ENCODE data around the gene MSH2. TPM values are rescaled to one million over a fixed set of nuclear protein-coding genes. Genes with fewer than 3 reads are reported as not detected.

MSH2 gene
- total and polyA plus RNA-seq, 2 of the 13 experiments (the other 11 are each of a cell fraction or from before 2014, with no cell fraction given) = 19.9 to 76.3 TPM

DNA sequence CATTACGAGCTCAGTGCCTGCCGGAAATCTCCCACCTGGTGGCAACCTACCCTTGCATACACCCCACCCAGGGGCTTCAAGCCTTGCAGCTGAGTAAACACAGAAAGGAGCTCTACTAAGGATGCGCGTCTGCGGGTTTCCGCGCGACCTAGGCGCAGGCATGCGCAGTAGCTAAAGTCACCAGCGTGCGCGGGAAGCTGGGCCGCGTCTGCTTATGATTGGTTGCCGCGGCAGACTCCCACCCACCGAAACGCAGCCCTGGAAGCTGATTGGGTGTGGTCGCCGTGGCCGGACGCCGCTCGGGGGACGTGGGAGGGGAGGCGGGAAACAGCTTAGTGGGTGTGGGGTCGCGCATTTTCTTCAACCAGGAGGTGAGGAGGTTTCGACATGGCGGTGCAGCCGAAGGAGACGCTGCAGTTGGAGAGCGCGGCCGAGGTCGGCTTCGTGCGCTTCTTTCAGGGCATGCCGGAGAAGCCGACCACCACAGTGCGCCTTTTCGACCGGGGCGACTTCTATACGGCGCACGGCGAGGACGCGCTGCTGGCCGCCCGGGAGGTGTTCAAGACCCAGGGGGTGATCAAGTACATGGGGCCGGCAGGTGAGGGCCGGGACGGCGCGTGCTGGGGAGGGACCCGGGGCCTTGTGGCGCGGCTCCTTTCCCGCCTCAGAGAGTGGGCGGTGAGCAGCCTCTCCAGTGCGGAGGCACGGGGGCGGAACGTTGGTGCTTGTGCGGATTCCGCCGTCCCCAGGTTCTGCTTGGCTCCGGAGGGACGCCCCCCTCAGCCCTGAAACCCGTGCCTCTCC lies at the start of gene MSH2 (continued):
- TF ChIP-seq, protein P1, sequence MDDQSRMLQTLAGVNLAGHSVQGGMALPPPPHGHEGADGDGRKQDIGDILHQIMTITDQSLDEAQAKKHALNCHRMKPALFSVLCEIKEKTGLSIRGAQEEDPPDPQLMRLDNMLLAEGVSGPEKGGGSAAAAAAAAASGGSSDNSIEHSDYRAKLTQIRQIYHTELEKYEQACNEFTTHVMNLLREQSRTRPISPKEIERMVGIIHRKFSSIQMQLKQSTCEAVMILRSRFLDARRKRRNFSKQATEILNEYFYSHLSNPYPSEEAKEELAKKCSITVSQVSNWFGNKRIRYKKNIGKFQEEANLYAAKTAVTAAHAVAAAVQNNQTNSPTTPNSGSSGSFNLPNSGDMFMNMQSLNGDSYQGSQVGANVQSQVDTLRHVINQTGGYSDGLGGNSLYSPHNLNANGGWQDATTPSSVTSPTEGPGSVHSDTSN (CRISPR knock-in tag; IDR thresholded peaks at IDR 0.05; ENCODE audit: borderline replicate concordance) = peak; percentile 75; the same call in 1 of the 2 replicates
- TF ChIP-seq PAWR (CRISPR knock-in tag; IDR thresholded peaks at IDR 0.05; ENCODE audit: borderline replicate concordance) (0 out of 2 replicates have a peak, but pooled peaks have one; percentile 64), ZNF737 (CRISPR knock-in tag; IDR thresholded peaks at IDR 0.05; ENCODE audit: borderline replicate concordance) (no peak; the same call in 1 of the 2 replicates), ZNF660 (CRISPR knock-in tag; IDR thresholded peaks at IDR 0.05; ENCODE audit: borderline replicate concordance, low read depth) (no peak), ZKSCAN5 (CRISPR knock-in tag; IDR thresholded peaks at IDR 0.05) (peak; percentile 74; the same call in 1 of the 2 replicates), TCF12 (IDR thresholded peaks at IDR 0.05) (no peak), TCF12 (CRISPR knock-in tag; IDR thresholded peaks at IDR 0.05) (peak; percentile 3), ZNF264 (CRISPR knock-in tag; IDR thresholded peaks at IDR 0.05) (peak; percentile 52; the same call in 1 of the 2 replicates), ZNF354B (CRISPR knock-in tag; IDR thresholded peaks at IDR 0.05) (peak; percentile 86), ZNF337 (CRISPR knock-in tag; IDR thresholded peaks at IDR 0.05; ENCODE audit: borderline replicate concordance, low read depth) (no peak), JUN (CRISPR knock-in tag; IDR thresholded peaks at IDR 0.05) (no peak; the same call in 1 of the 2 replicates), ETV5 (CRISPR knock-in tag; IDR thresholded peaks at IDR 0.05; ENCODE audit: borderline replicate concordance) (peak; percentile 47; the same call in 1 of the 2 replicates), GFI1 (CRISPR knock-in tag; IDR thresholded peaks at IDR 0.05; ENCODE audit: borderline replicate concordance) (peak; percentile 58; the same call in 1 of the 2 replicates), RNF2 (conservative IDR thresholded peaks at IDR 0.05; ENCODE audit: low read depth) (peak; percentile 98)
- TF ChIP-seq, protein P2, sequence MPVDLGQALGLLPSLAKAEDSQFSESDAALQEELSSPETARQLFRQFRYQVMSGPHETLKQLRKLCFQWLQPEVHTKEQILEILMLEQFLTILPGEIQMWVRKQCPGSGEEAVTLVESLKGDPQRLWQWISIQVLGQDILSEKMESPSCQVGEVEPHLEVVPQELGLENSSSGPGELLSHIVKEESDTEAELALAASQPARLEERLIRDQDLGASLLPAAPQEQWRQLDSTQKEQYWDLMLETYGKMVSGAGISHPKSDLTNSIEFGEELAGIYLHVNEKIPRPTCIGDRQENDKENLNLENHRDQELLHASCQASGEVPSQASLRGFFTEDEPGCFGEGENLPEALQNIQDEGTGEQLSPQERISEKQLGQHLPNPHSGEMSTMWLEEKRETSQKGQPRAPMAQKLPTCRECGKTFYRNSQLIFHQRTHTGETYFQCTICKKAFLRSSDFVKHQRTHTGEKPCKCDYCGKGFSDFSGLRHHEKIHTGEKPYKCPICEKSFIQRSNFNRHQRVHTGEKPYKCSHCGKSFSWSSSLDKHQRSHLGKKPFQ (CRISPR knock-in tag; IDR thresholded peaks at IDR 0.05; ENCODE audit: insufficient replicate concordance) = peak; percentile 96
- TF ChIP-seq, protein P3, sequence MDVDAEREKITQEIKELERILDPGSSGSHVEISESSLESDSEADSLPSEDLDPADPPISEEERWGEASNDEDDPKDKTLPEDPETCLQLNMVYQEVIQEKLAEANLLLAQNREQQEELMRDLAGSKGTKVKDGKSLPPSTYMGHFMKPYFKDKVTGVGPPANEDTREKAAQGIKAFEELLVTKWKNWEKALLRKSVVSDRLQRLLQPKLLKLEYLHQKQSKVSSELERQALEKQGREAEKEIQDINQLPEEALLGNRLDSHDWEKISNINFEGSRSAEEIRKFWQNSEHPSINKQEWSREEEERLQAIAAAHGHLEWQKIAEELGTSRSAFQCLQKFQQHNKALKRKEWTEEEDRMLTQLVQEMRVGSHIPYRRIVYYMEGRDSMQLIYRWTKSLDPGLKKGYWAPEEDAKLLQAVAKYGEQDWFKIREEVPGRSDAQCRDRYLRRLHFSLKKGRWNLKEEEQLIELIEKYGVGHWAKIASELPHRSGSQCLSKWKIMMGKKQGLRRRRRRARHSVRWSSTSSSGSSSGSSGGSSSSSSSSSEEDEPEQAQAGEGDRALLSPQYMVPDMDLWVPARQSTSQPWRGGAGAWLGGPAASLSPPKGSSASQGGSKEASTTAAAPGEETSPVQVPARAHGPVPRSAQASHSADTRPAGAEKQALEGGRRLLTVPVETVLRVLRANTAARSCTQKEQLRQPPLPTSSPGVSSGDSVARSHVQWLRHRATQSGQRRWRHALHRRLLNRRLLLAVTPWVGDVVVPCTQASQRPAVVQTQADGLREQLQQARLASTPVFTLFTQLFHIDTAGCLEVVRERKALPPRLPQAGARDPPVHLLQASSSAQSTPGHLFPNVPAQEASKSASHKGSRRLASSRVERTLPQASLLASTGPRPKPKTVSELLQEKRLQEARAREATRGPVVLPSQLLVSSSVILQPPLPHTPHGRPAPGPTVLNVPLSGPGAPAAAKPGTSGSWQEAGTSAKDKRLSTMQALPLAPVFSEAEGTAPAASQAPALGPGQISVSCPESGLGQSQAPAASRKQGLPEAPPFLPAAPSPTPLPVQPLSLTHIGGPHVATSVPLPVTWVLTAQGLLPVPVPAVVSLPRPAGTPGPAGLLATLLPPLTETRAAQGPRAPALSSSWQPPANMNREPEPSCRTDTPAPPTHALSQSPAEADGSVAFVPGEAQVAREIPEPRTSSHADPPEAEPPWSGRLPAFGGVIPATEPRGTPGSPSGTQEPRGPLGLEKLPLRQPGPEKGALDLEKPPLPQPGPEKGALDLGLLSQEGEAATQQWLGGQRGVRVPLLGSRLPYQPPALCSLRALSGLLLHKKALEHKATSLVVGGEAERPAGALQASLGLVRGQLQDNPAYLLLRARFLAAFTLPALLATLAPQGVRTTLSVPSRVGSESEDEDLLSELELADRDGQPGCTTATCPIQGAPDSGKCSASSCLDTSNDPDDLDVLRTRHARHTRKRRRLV (CRISPR knock-in tag; IDR thresholded peaks at IDR 0.05) = peak; percentile 77; the same call in 1 of the 2 replicates
- TF ChIP-seq, protein P4, sequence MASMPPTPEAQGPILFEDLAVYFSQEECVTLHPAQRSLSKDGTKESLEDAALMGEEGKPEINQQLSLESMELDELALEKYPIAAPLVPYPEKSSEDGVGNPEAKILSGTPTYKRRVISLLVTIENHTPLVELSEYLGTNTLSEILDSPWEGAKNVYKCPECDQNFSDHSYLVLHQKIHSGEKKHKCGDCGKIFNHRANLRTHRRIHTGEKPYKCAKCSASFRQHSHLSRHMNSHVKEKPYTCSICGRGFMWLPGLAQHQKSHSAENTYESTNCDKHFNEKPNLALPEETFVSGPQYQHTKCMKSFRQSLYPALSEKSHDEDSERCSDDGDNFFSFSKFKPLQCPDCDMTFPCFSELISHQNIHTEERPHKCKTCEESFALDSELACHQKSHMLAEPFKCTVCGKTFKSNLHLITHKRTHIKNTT (CRISPR knock-in tag; IDR thresholded peaks at IDR 0.05) = no peak
